NOMO-1 (cell line): ENCODE data around the gene GLYATL3.
"Not testable (repeated sequence)": the region's sequence is repeated elsewhere in the genome, so short reads cannot be mapped to it uniquely, and the experiment has no call there.

ENCODE experiments used
- DNase-seq, 2 experiments: peaks; one replicate each; lab custom pipeline; 2025; ENCODE audit not compliant: unreplicated experiment in 2 of 2; lab: John Stamatoyannopoulos, UW

The GLYATL3 gene

DNA sequence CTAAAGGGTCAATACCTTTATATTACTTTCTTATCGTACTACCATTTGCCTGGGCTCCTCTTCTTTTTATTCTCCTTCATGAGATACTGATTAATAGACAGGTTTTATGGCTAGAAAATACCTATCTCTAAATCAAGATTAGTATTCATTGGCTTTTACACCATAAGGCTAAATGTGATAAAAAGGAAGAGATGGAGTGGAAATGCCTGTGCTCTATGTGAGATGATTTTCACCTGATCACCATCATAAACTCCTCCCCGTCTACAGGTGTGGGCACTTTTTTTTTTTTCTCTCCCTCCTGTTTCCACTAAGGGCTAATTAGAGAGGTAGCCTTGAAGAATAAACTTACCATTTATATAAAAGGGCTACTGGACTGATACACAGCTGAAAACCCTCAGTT is at the start of gene GLYATL3:
Gene GLYATL3, plus strand, starts transcription at position 301 of the 400 bp plus-strand sequence. CDS start 12,068 bp downstream, outside the sequence.
- no peak for DNase-seq

DNA sequence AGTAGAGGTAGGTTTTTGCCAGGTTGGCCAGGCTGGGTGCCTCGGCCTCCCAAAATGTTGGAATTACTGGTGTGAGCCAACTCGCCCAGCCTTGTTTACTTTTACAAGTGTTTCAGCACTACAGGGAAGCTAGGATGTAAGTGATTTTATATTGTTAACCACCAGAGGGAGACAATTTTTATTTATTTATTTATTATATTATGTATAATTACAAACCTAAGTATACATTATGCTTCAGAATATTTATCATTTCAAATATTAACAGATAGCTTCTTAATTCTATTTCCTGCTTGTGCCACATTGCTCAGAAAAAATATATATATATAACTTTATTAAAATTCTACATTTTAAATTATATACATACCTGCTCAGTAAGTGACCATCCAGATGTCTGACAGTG is 46.5 kb upstream of the GLYATL3 start:
- DNase-seq, result no peak

GRCh38 chr6:49454787-49455709 is 44.7 kb upstream of the GLYATL3 start:
- DNase-seq, result no peak

DNA sequence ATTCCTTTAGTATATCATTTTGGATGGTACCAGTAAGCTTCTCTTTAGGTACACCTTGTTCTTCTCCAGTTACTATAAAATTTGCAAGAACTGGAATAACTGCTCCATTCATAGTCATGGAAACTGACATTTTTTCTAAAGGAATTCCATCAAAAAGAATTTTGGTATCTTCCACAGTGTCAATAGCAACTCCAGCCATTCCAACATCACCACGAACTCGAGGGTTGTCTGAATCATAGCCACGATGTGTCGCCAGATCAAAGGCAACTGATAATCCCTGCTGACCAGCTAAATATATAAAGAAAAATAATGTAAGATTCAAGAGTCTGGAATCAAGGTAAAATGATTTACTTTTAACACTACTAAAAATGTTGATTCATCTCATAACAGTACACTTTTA is 42.0 kb upstream of the GLYATL3 start:
- no peak for DNase-seq

DNA sequence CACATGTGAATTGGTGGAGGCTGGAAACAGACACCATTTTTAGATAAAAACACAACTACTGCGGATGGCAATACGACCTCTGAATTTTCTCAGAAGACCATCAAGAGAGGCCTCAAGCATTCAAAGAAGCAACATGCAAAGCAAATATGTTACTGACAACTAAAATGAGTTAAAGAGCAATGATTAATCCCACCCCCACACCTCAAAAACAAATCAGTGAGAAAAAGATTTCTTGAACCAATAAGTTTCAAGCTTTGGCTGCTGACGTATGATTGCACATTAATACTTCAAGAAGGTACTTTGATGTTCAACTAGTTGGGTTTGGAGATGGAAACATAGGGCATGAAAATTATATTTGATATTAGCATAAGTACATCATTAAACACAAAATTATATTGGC is 37.7 kb upstream of the GLYATL3 start:
- DNase-seq, result peak in 1 of 2 experiments; percentile 10

- peak in 1 of 2 experiments; percentile 8 for DNase-seq
These were observed 37.2 kb upstream of the GLYATL3 start for GRCh38 chr6:49462599-49462926.

DNA sequence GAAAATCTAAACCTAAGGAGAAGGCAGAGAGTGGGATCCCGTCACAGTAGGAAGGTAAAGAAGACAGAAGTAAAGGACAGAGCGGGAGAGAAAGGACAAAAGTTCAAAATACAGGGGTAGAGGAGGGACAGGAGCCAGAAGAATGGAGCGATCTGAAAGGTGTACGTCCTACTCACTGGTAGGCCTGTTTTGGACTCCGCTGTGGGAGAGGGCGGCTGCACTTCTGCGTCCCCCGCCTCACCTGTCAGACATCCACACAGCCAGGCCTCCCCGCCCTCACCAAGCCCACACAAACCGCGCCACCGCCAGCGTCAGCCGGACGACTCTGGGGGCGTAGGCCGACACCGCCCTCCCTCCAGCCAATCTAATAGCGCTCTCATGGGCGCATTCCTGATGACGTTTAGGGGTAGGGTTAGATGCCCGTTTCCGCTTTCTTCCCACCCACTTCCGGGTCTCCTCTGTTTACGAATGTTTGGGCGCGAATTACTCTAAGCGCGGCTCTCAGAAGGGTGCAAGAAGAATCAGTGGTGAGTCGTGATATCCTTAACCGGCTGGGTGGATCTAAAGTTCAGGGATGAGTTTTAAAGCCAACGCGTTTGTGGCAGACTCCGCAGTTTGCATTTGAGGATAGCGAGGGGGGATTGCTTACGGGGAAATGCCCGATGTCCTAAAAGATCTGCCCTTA is 36.7 kb upstream of the GLYATL3 start, which contains the start of the genes CENPQ and MMUT:
Gene CENPQ, plus strand, starts transcription at position 444 of the 685 bp plus-strand sequence. CDS start 6,807 bp downstream, outside the sequence.
Gene MMUT, minus strand, starts transcription at position 327 of the 685 bp plus-strand sequence. CDS start 3,787 bp downstream, outside the sequence.
- DNase-seq, result peak; percentile 97

DNA sequence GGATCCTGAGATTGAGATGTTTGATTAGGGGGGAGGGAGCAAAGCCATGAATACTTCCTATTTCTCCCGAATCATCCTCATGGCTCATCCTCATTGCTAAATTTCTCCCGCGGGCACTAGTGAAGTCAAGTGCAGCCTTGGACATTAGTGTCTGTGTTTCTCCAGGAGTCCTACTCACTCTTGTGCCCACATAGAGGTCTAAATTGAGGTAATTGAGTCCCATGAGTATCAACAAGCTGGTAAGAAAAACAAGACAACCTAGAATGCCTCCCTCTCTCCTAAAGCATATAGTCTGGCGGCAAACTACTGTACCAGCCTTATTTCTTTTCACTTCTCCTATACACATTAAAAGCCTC is 36.1 kb upstream of the GLYATL3 start:
- peak in 1 of 2 experiments; percentile 7 for DNase-seq

DNA sequence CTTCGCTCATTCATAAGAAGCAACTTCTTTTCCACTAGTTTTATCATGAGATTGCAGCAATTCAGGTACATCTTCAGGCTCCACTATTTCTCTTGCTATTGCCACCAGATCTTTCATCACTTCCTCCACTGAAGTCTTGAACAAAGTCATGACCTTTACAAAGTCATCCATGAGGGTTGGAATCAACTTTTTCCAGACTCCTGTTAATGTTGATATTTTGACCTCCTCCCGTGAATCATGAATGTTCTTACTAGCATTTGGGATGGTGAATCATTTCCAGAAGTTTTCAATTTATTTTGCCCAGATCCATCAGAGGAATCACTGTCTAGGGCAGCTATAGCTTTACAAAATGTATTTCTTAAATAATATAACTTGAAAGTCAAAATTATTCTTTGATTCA is 35.0 kb upstream of the GLYATL3 start:
- no peak for DNase-seq

- DNase-seq, result peak in 1 of 2 experiments; percentile 18
These were observed 31.7 kb upstream of the GLYATL3 start for GRCh38 chr6:49468042-49468441.

DNA sequence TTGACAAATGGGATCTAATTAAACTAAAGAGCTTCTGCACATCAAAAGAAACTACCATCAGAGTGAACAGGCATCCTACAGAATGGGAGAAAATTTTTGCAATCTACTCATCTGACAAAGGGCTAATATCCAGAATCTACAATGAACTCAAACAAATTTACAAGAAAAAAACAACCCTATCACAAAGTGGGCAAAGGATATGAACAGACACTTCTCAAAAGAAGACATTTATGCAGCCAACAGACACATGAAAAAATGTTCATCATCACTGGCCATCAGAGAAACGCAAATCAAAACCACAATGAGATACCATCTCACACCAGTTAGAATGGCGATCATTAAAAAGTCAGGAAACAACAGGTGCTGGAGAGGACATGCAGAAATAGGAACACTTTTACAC is 23.2 kb upstream of the GLYATL3 start:
- DNase-seq, result not testable (repeated sequence)

GRCh38 chr6:49479308-49479970 is 20.3 kb upstream of the GLYATL3 start:
- no peak for DNase-seq

- not testable (repeated sequence) for DNase-seq
These were observed 17.9 kb upstream of the GLYATL3 start for GRCh38 chr6:49481846-49482245.

GRCh38 chr6:49483380-49483779 is 16.3 kb upstream of the GLYATL3 start:
- not testable (repeated sequence) for DNase-seq

- DNase-seq, result no peak
These were observed 9.1 kb upstream of the GLYATL3 start for GRCh38 chr6:49490633-49491032.

DNA sequence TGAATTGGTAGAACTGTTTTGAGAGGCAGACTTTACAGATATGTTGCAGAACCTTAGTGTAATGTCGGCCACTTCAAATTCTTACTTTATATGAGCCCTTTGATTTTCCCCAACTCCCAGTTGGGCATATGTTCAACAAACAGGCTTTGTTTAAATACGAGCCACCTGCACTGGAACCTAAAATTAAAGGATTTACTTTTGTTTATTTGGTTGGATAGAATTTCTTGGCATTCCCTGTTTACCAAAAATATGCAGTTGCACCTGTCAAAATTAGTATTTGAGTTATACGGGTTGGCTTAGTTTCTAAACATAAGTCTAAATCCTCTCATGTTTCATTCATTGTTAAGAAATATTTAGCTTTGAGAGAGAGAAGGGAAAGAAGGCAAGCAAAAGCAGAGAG is 2.4 kb upstream of the GLYATL3 start:
- DNase-seq, result no peak

- no peak for DNase-seq
These were observed 597 bp upstream of the GLYATL3 start for GRCh38 chr6:49499126-49499525.

DNA sequence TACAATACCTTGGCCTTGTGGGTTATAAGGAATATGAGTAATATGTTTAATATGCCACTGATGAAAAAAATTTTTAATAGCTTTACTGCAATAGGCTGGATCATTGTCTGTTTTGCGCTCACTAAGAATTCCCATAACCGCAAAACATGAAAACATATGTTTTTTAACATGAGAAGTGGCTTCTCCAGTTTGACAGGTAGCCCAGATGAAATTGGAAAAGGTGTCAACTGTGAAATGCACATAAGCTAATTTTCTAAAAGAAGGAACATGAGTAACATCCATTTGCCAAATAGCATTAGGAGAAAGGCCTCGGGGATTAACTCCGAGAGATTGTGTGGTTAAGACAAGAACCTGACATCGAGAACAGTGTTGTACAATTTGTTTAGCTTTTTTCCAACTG is 4.9 kb downstream of the GLYATL3 start:
- DNase-seq, result no peak

- DNase-seq, result no peak
These were observed 6.9 kb downstream of the GLYATL3 start for GRCh38 chr6:49506569-49507111.

DNA sequence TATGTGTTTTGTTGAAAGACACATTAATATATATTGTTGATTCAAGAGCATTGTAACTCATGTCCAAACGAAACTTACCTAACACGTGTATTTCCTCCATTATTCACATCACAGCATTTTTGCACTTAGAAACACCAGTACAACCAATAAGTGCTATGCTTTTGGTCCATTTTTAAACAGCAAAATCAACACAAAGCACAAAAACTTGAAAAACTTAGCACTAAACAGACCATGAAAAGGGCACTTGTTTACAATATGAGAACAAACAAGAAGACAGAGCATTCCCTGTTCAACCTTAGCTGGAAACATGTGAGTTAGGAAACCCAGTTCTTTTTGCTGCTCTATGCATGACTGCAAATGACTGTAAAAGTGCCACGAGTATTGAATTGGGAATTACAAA is 9.6 kb downstream of the GLYATL3 start:
- no peak for DNase-seq
